Amniotic epithelial cell (primary cell): ENCODE results near the gene AREL1.

Experiments
- DNase-seq: peaks from one replicate; pipeline ENCODE4 v3.0.0-alpha.2; 2010; ENCODE audit warnings: low read depth

The AREL1 gene

DNA sequence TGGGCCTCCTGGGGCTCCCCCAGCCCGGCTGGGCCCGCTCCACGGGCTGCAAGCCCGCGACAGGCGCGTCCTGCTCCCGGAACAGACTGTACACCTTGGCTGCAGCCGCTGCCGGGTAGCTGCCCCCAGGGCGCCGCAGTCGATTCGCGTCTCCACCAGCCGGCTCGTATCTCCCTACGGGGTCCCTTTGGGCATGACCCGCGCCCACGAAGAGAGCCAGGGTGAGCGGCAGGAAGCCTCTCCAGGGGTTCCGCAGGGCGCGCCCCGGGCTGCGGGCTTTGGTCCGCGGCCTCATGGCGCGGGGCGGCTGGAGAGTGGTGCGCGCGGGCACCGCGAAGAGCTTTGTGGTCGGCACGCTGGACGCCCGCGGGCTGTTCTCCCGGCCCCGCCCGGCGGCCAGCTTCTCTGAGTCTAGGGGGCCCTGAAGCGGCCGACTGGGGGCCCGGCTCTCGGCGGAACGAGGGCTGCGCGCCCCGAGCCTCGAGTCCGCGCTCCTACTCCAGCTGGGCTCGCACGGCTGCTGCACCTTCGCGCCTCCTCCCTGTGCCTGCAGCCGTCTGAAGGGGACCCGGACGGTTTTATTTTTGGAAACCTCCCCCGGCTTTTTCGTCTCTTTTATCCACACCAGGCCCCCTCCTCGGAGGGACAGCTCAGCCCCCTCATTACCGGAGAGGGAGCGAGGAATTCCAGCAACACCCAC, 101.1 kb downstream of the AREL1 start, which contains the start of gene LTBP2:
LTBP2 (minus strand) TSS at position 588 of the 700 bp plus-strand sequence; CDS start at position 295, 293 bp downstream.
- no peak for DNase-seq
